Peyer's patch (tissue), 4 donors: ENCODE measurements around the gene RANGRF.

Experiments
- POLR2A ChIP-seq, 2 donors: fragments of 450-650 bp; IDR thresholded peaks; one replicate each; pipeline ENCODE4 v1.5.1; 2017; ENCODE audit warnings: antibody characterized with exemption in 2 of 2, mild to moderate bottlenecking in 2 of 2, moderate library complexity in 2 of 2
- TF ChIP-seq, protein P1 (sequence below), 6 experiments: fragments of 450-650 bp in 4 of 6; fragments of 200-600 bp in 2 of 6; sonication (generic) in 1 of 6; IDR thresholded peaks; one replicate each; pipeline ENCODE4 v1.5.1; 2017 to 2019; ENCODE audit warnings: antibody characterized with exemption in 6 of 6, mild to moderate bottlenecking in 3 of 6, moderate library complexity in 1 of 6

DNA sequence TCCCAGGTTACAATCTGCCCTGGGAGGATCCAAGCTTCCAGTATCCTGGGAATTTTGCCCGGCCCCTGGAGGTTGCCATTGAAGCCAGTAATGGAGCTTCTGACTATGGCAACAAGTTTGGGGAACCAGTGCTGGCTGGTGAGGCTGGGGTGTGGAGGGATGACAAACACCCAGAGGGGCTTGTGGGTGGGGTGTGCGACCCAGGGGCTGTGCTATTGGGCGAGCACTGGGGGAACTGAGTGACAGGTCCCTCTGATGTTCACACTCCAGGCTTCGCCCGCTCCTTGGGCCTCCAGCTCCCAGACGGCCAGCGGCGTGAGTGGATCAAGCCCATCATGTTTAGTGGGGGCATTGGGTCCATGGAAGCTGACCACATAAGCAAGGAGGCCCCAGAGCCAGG, 30.7 kb upstream of the RANGRF start:
- TF ChIP-seq, protein P1, sequence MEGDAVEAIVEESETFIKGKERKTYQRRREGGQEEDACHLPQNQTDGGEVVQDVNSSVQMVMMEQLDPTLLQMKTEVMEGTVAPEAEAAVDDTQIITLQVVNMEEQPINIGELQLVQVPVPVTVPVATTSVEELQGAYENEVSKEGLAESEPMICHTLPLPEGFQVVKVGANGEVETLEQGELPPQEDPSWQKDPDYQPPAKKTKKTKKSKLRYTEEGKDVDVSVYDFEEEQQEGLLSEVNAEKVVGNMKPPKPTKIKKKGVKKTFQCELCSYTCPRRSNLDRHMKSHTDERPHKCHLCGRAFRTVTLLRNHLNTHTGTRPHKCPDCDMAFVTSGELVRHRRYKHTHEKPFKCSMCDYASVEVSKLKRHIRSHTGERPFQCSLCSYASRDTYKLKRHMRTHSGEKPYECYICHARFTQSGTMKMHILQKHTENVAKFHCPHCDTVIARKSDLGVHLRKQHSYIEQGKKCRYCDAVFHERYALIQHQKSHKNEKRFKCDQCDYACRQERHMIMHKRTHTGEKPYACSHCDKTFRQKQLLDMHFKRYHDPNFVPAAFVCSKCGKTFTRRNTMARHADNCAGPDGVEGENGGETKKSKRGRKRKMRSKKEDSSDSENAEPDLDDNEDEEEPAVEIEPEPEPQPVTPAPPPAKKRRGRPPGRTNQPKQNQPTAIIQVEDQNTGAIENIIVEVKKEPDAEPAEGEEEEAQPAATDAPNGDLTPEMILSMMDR (IDR thresholded peaks at IDR 0.05) = no peak
- no peak for TF ChIP-seq POLR2A (IDR thresholded peaks at IDR 0.05)
